ENCODE measurements around the gene PAPPA2. TPM values are rescaled to one million over a fixed set of nuclear protein-coding genes. Genes with fewer than 3 reads are reported as not detected.

PAPPA2 gene
- total and polyA plus RNA-seq, 2 of the 4 experiments (the other 2 are of a cell fraction): 0.10 to 0.18 TPM

GRCh38 chr1:176577646-176578197 is 114.7 kb downstream of the PAPPA2 start:
- no peaks in the 10 kb centered on the region for H3K27me3 ChIP-seq (ENCODE audit: control insufficient read depth, insufficient read depth, low read length)
- H2AK5ac ChIP-seq (ENCODE audit: low read depth, low read length): no peak overlapping the region
- no peak overlapping the region for H3K14ac ChIP-seq (replicated peaks; ENCODE audit: low read depth, low read length)
- H3K79me1 ChIP-seq (ENCODE audit: low read depth in 1 of 2, low read length in 2 of 2): no peaks in the 10 kb centered on the region
- no peak overlapping the region for H2BK5ac ChIP-seq (ENCODE audit: low read depth, low read length, poor library complexity, severe bottlenecking)
- no peak overlapping the region for H2BK120ac ChIP-seq (ENCODE audit: low read depth, low read length)
- no peak overlapping the region for H2AK9ac ChIP-seq (replicated peaks; ENCODE audit: low read depth, low read length, poor library complexity)
- intact Hi-C loops (cut with micrococcal nuclease): no loop called here
- no peaks in the 10 kb centered on the region for H3K36me3 ChIP-seq (ENCODE audit: control insufficient read depth, insufficient read depth, low read length)
- BruUV-seq (replicated peaks): no TSS peak
- CTCF ChIA-PET: interaction anchor here (0.6 kb wide), 1 partner anchor 232 kb away, joined by 3 read pairs; no protein-coding TSS in a partner anchor
- no peak overlapping the region for H4K5ac ChIP-seq (ENCODE audit: low read depth, low read length)
- no peak overlapping the region for H4K91ac ChIP-seq (ENCODE audit: insufficient read depth, low read depth, low read length)
- H3K9me3 ChIP-seq (ENCODE audit: control insufficient read depth, insufficient read depth, low read length): no peaks in the 10 kb centered on the region
- no peaks in the 10 kb centered on the region for H3K4me1 ChIP-seq (ENCODE audit: control insufficient read depth, insufficient read depth, low read length)
- no peak overlapping the region for H2AFZ ChIP-seq (replicated peaks; ENCODE audit: low read length, poor library complexity)
- H4K8ac ChIP-seq (ENCODE audit: low read depth in 2 of 2, low read length in 2 of 2): no peak overlapping the region
- DNase-seq (no peak), ATAC-seq (ENCODE audit: low read depth) (no peak)
- no peak overlapping the region for H3K18ac ChIP-seq (ENCODE audit: low read depth, low read length)
- H3K9me1 ChIP-seq (ENCODE audit: insufficient read depth, low read length): no peaks in the 10 kb centered on the region
- dilution Hi-C loops (cut with HindIII; ENCODE audit: low sequenced_read_pairs, unreplicated experiment): no loop called here
- H3K23ac ChIP-seq (ENCODE audit: low read depth, low read length): no peak overlapping the region
- no peak overlapping the region for H3K9ac ChIP-seq (ENCODE audit: low read depth, low read length)
- in situ Hi-C loops (cut with MboI; ENCODE audit: low sequenced_read_pairs): no loop called here
- TF ChIP-seq CEBPB (IDR thresholded peaks at IDR 0.05; ENCODE audit: low read depth, low read length): no peak
- no peak for TF ChIP-seq RCOR1 (IDR thresholded peaks at IDR 0.05; ENCODE audit: insufficient replicate concordance, low read length)
- TF ChIP-seq CTCF (conservative IDR thresholded peaks at IDR 0.05; ENCODE audit: low read depth, low read length): no peak
- no peak for TF ChIP-seq MAZ (IDR thresholded peaks at IDR 0.05; ENCODE audit: borderline replicate concordance, low read depth, low read length)
- no peak for TF ChIP-seq RAD21 (IDR thresholded peaks at IDR 0.05; ENCODE audit: low read length)
- TF ChIP-seq ELK1 (IDR thresholded peaks at IDR 0.05; ENCODE audit: borderline replicate concordance, low read depth, low read length): no peak
- no peak for TF ChIP-seq POLR2A (IDR thresholded peaks at IDR 0.05; ENCODE audit: low read depth, low read length)
- no peak for TF ChIP-seq MXI1 (IDR thresholded peaks at IDR 0.05; ENCODE audit: borderline replicate concordance, low read depth, low read length)
- POLR2A ChIA-PET (ENCODE audit: unreplicated experiment): no interaction called here
- no peak overlapping the region for H3K4me2 ChIP-seq (ENCODE audit: low read depth, low read length)
- H3K4ac ChIP-seq (ENCODE audit: low read depth, low read length): no peak overlapping the region
- H2BK15ac ChIP-seq (ENCODE audit: low read depth, low read length): no peak overlapping the region
- no peaks in the 10 kb centered on the region for H4K20me1 ChIP-seq (ENCODE audit: insufficient read depth, low read length)
- H3K56ac ChIP-seq (ENCODE audit: extremely low read depth, insufficient read depth, low read length): no peak overlapping the region
- H3K4me3 ChIP-seq (ENCODE audit: insufficient read depth, low read depth, low read length): no peak overlapping the region
- no CpG with 5 or more reads among the region's 4 CpGs for WGBS, 2 experiments (ENCODE audit: extremely low coverage in 2 of 2, insufficient read length in 1 of 2)
- no peak overlapping the region for H2BK20ac ChIP-seq (ENCODE audit: low read depth, low read length)
- no peak overlapping the region for H3K27ac ChIP-seq (ENCODE audit: insufficient read depth, low read length)
